Fibroblast of mammary gland (primary cell): ENCODE results near the gene ZNF516.

ENCODE experiments used
- DNase-seq: peaks from one replicate; pipeline ENCODE4 v3.0.0-alpha.2; 2010; ENCODE audit warnings: low read depth
- H3K4me3 ChIP-seq: 2 replicates; pipeline ENCODE4 v1.5.1; 2011; ENCODE audit warnings: low read depth, mild to moderate bottlenecking, low read length, moderate library complexity; ENCODE audit not compliant: control insufficient read depth
- TF ChIP-seq, protein P1 (sequence below): conservative IDR thresholded peaks from 2 replicates; pipeline ENCODE4 v1.5.1; 2011; ENCODE audit warnings: low read depth, low read length, inconsistent platforms; ENCODE audit not compliant: control insufficient read depth, insufficient read depth

The ZNF516 gene

GRCh38 chr18:76491473-76491775 lies 3.6 kb downstream of the ZNF516 start:
- H3K4me3 ChIP-seq, result peak overlapping the region; percentile 92
- TF ChIP-seq, protein P1, sequence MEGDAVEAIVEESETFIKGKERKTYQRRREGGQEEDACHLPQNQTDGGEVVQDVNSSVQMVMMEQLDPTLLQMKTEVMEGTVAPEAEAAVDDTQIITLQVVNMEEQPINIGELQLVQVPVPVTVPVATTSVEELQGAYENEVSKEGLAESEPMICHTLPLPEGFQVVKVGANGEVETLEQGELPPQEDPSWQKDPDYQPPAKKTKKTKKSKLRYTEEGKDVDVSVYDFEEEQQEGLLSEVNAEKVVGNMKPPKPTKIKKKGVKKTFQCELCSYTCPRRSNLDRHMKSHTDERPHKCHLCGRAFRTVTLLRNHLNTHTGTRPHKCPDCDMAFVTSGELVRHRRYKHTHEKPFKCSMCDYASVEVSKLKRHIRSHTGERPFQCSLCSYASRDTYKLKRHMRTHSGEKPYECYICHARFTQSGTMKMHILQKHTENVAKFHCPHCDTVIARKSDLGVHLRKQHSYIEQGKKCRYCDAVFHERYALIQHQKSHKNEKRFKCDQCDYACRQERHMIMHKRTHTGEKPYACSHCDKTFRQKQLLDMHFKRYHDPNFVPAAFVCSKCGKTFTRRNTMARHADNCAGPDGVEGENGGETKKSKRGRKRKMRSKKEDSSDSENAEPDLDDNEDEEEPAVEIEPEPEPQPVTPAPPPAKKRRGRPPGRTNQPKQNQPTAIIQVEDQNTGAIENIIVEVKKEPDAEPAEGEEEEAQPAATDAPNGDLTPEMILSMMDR, result no peak
- DNase-seq, result peak; percentile 64

- peak; percentile 38 for DNase-seq
- TF ChIP-seq, protein P1, result no peak
- H3K4me3 ChIP-seq, result peak overlapping the region; percentile 73
Measured at GRCh38 chr18:76490670-76491472, 4.2 kb downstream of the ZNF516 start.

DNA sequence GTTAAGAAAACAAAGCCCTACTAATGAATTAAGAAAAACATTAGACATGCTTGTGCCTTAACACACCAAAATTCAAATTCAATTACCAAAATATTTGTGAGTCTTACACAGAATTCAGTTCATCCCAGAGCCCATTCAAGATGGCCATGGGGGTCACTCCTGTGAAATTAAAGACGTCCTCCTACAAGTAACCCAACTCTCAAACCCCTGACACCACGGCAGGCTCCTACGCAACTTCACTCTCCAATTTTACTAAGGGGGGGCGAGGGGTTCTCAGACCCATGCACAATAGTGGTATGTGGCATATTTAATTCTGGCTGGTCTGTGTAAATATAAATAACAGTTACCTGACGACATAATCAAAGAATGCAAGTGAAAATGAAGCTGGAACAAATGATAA lies 5.0 kb downstream of the ZNF516 start:
- H3K4me3 ChIP-seq, result peak overlapping the region; percentile 73
- DNase-seq, result no peak
- TF ChIP-seq, protein P1, result no peak

DNA sequence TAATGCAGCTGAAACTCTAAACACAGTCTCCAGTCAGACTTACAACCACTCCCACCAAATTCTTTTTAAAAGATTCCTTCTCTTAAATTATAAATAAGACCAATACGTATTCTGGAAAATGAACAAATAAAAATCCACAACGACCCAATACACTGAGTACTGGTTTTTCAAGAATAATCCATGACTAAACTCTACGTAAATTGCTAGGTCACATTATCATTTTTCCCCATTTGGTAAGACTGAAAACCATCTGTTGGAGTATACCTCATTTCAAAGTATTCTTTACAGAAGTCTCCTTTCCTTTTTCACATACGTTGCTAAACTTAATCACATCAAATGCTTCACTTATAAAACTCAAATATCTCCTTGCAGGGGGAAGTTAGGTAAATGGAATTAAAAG lies 6.0 kb downstream of the ZNF516 start:
- DNase-seq, result peak; percentile 63
- TF ChIP-seq, protein P1, result no peak
- H3K4me3 ChIP-seq, result no peak overlapping the region

DNA sequence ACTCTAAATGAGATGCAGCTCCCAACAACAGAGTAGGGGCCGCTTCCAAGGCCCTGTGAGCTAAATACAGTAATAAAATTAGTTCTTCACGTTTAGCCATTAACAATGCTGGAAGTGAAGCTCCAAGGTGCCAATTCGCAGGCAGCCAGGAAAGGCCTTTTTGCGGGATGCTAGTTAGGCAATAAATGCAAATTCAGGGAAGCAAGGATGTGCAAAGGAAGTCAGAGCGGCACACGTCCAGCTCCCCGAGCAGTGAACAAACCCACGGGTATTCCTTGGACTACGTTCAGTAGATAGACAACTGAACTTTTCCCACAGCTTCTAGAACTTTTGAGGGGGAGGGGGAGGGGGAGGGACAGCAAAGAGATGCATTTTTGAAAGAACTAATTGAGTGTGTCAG lies 6.9 kb downstream of the ZNF516 start:
- peak; percentile 85 for DNase-seq
- TF ChIP-seq, protein P1, result no peak
- H3K4me3 ChIP-seq, result peak overlapping the region; percentile 8

- H3K4me3 ChIP-seq, result no peak overlapping the region
- TF ChIP-seq, protein P1, result no peak
- no peak for DNase-seq
Measured at GRCh38 chr18:76487782-76488181, 7.3 kb downstream of the ZNF516 start.
